OCI-LY3 (cell line): Measurements from ENCODE around the gene SAMHD1.
"Not testable (repeated sequence)": the region's sequence is repeated elsewhere in the genome, so short reads cannot be mapped to it uniquely, and the experiment has no call there.

Source experiments
- H2AFZ ChIP-seq: fragments of 200-600, 300-600 bp; shearing (Covaris generic); 2 replicates; pipeline ENCODE4 v1.6.0; 2014; ENCODE audit warnings: antibody characterized with exemption, low read depth, low read length
- H3K27ac ChIP-seq: fragments of 200-600, 300-600 bp; sonication (generic); 2 replicates; pipeline ENCODE4 v1.5.1; 2014; ENCODE audit warnings: mild to moderate bottlenecking, low read length, moderate library complexity, mixed read lengths
- H3K27me3 ChIP-seq: fragments of 200-600, 300-600 bp; sonication (generic); 2 replicates; pipeline ENCODE4 v1.6.1; 2014; ENCODE audit warnings: low read depth, low read length, mixed read lengths
- H3K36me3 ChIP-seq: fragments of 200-600, 300-600 bp; sonication (generic); replicated peaks from 2 replicates; pipeline ENCODE3; 2014; ENCODE audit warnings: low read depth, low read length, mixed read lengths
- H3K4me1 ChIP-seq: fragments of 300-600, 200-600 bp; sonication (generic); 2 replicates; pipeline ENCODE4 v1.6.1; 2014; ENCODE audit warnings: low read length, mixed read lengths
- H3K4me2 ChIP-seq: fragments of 200-600, 300-600 bp; sonication (generic); 2 replicates; pipeline ENCODE4 v1.6.1; 2014; ENCODE audit warnings: low read length, mixed read lengths
- H3K4me3 ChIP-seq: fragments of 300-600, 200-600 bp; sonication (generic); 2 replicates; pipeline ENCODE4 v1.5.1; 2014; ENCODE audit warnings: antibody characterized with exemption, mild to moderate bottlenecking, low read length, moderate library complexity
- H3K79me2 ChIP-seq: fragments of 300-600, 200-600 bp; shearing (Covaris generic); 2 replicates; pipeline ENCODE4 v1.6.1; 2014; ENCODE audit warnings: mild to moderate bottlenecking, low read length, mixed read lengths
- H3K9ac ChIP-seq: fragments of 300-600, 200-600 bp; shearing (Covaris generic); 2 replicates; pipeline ENCODE4 v1.6.0; 2014; ENCODE audit warnings: mild to moderate bottlenecking, low read length, moderate library complexity
- H3K9me3 ChIP-seq: fragments of 200-600, 300-600 bp; shearing (Covaris generic); 2 replicates; pipeline ENCODE4 v1.6.1; 2014; ENCODE audit warnings: low read length, mixed read lengths; ENCODE audit not compliant: insufficient read depth
- H4K20me1 ChIP-seq: fragments of 200-600, 300-600 bp; sonication (generic); 2 replicates; pipeline ENCODE4 v1.6.1; 2016; ENCODE audit warnings: low read length, mixed read lengths; ENCODE audit not compliant: insufficient read depth
- EZH2phosphoT487 ChIP-seq: fragments of 200-600 bp; shearing (Covaris generic); IDR thresholded peaks from 2 replicates; pipeline ENCODE4 v1.6.1; 2018; ENCODE audit warnings: antibody characterized with exemption, mixed run types, low read depth
- TF ChIP-seq, protein P1 (sequence below): fragments of 200-600, 300-600 bp; sonication (generic); IDR thresholded peaks from 2 replicates; pipeline ENCODE4 v1.5.1; 2014; ENCODE audit warnings: antibody characterized with exemption, low read length, low read depth

The SAMHD1 gene

DNA sequence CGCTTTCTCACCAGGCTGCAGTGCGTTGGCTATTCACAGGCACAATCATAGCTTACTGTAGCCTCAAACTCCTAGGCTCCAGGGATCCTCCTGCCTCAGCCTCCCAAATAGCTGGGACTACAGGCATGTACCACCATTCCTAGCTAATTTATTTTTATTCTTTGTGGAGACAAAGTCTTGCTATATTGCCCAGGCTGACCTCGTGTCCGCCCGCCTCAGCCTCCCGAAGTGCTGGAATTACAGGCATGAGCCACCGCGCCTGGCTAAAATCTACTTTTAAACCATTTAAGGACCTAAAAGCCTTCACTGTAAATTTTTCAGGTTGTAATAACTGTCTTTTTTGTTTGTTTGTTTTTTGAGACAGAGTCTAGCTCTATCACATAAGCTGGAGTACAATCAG is 15.2 kb downstream of the SAMHD1 start:
- Histone ChIP-seq H3K4me1 (no peaks in the 10 kb centered on the region), H3K36me3 (peaks cover 6% of the 10 kb centered on the region), H3K9ac (no peak overlapping the region), H3K4me3 (no peak overlapping the region), H3K4me2 (no peak overlapping the region), H2AFZ (no peak overlapping the region), H3K27ac (no peak overlapping the region), H3K79me2 (no peaks in the 10 kb centered on the region), H3K9me3 (no peaks in the 10 kb centered on the region), H4K20me1 (no peaks in the 10 kb centered on the region), H3K27me3 (no peaks in the 10 kb centered on the region)
- TF ChIP-seq, protein P1, sequence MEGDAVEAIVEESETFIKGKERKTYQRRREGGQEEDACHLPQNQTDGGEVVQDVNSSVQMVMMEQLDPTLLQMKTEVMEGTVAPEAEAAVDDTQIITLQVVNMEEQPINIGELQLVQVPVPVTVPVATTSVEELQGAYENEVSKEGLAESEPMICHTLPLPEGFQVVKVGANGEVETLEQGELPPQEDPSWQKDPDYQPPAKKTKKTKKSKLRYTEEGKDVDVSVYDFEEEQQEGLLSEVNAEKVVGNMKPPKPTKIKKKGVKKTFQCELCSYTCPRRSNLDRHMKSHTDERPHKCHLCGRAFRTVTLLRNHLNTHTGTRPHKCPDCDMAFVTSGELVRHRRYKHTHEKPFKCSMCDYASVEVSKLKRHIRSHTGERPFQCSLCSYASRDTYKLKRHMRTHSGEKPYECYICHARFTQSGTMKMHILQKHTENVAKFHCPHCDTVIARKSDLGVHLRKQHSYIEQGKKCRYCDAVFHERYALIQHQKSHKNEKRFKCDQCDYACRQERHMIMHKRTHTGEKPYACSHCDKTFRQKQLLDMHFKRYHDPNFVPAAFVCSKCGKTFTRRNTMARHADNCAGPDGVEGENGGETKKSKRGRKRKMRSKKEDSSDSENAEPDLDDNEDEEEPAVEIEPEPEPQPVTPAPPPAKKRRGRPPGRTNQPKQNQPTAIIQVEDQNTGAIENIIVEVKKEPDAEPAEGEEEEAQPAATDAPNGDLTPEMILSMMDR: no peak
- TF ChIP-seq EZH2phosphoT487: no peak

DNA sequence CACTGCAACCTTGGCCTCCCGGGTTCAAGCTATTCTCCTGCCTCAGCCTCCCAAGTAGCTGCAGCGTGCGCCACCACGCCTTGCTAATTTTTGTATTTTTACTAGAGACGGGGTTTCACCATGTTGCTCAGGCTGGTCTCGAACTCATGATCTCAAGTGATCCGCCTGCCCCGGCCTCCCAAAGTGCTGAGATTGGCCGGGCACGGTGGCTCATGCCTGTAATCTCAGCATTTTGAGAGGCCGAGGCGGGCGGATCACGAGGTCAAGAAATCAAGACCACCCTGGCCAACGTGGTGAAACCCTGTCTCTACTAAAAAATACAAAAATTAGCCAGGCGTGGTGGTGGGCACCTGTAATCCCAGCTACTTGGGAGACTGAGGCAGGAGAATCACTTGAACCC is 17.9 kb downstream of the SAMHD1 start:
- H3K4me2 ChIP-seq, H3K27me3 ChIP-seq, H3K4me1 ChIP-seq, H3K9ac ChIP-seq, H4K20me1 ChIP-seq, H3K9me3 ChIP-seq, H3K79me2 ChIP-seq, H3K4me3 ChIP-seq, H2AFZ ChIP-seq, H3K27ac ChIP-seq, H3K36me3 ChIP-seq: not testable (repeated sequence)

DNA sequence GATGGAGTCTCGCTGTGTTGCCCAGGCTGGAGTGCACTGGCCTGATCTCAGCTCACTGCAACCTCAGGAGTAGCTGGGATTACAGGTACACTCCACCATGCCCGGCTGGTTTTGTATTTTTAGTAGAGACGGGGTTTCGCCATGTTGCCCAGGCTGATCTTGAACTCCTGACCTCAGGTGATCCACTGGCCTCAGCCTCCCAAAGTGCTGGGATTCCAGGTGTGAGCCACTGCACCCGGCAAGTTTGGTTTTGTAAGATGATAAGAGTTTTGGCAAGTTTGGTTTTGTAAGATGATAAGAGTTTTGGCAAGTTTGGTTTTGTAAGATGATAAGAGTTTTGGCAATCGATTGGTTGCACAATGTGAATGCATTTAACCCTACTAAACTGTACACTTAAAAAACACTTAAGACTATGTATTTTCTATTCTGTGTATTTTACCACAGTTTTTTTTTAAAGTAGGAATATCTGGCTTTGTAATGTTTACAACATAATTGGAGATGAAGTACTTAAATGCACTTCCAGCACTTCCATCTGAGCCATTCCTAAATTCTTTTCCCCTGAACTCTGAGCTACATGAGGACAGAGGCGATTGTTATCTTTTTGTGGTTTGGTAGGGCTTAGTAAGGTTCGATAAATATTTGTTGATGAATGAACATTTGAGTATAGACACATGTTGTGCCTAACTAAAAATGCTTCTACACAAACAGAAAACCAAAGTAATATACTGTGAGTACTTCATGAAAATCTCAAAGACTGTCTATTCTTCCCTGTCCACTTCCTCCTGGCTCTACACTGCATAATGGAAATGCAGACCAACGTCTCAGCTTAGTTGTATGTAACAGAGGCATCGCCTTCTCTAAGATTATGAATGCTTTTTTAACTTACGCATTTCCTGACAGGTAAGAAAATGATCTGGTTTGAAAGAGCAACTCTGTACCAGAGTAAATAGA is 18.8 kb downstream of the SAMHD1 start:
- Histone ChIP-seq H3K4me2 (no peak overlapping the region), H3K4me3 (no peak overlapping the region), H3K27me3 (no peaks in the 10 kb centered on the region), H3K79me2 (no peaks in the 10 kb centered on the region), H2AFZ (no peak overlapping the region), H3K4me1 (no peaks in the 10 kb centered on the region), H3K9ac (no peak overlapping the region), H3K27ac (no peak overlapping the region), H3K36me3 (peaks cover 9% of the 10 kb centered on the region), H4K20me1 (no peaks in the 10 kb centered on the region), H3K9me3 (no peaks in the 10 kb centered on the region)
- TF ChIP-seq, protein P1: no peak
- no peak for TF ChIP-seq EZH2phosphoT487

DNA sequence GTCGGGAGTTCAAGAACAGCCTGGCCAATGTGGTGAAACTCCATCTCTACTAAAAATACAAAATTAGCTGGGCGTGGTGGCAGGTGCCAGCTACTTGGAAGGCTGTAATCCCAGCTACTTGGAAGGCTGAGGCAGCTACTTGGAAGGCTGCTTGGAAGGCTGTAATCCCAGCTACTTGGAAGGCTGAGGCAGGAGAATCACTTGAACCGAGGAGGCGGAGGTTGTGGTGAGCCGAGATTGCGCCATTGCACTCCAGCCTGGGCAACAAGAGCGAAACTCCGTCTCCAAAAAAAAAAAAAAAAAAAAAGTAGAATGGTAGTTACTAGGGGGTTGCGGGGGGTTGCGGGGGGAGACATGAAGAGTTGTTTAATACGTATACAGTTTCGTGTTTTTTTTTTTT is 19.4 kb downstream of the SAMHD1 start:
- not testable (repeated sequence) for H3K9me3 ChIP-seq, H3K4me2 ChIP-seq, H3K79me2 ChIP-seq, H3K27ac ChIP-seq, H3K9ac ChIP-seq, H3K4me3 ChIP-seq, H3K4me1 ChIP-seq, H4K20me1 ChIP-seq, H3K27me3 ChIP-seq, H2AFZ ChIP-seq
- peaks cover 13% of the 10 kb centered on the region for H3K36me3 ChIP-seq

DNA sequence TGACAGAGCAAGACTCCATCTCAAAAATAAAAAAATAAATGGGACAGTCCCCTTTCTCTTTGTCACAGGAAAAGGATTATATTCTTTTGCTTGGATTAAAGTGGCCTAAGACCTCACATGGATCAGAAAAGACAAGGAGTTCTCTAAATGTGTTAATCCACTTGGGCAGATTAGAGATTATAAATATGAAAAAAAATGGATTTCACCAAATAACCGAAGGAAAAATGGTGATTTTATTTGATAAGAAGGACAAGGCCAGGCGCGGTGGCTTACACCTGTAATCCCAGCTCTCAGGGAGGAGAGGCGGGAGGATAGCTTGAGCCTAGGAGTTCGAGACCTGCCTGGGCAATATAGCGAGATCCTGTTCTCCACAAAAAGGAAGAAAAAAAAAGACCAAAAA is 21.8 kb downstream of the SAMHD1 start:
- Histone ChIP-seq H3K9me3 (no peaks in the 10 kb centered on the region), H2AFZ (no peak overlapping the region), H3K4me2 (no peak overlapping the region), H3K27ac (no peak overlapping the region), H3K4me1 (peaks cover 5% of the 10 kb centered on the region; the same call in 1 of the 2 replicates), H3K27me3 (no peaks in the 10 kb centered on the region), H4K20me1 (no peaks in the 10 kb centered on the region), H3K36me3 (peaks cover 14% of the 10 kb centered on the region), H3K9ac (no peak overlapping the region), H3K79me2 (no peaks in the 10 kb centered on the region), H3K4me3 (no peak overlapping the region)
- TF ChIP-seq, protein P1: no peak
- no peak for TF ChIP-seq EZH2phosphoT487
